Left hindlimb (tissue), 1 donor: ENCODE results near the gene IL17RE.
"Not testable (repeated sequence)": the region's sequence is repeated elsewhere in the genome, so short reads cannot be mapped to it uniquely, and the experiment has no call there.

ENCODE experiments used
- DNase-seq: peaks from one replicate; pipeline ENCODE4 v3.0.0-alpha.2; 2018

Gene IL17RE, protein sequence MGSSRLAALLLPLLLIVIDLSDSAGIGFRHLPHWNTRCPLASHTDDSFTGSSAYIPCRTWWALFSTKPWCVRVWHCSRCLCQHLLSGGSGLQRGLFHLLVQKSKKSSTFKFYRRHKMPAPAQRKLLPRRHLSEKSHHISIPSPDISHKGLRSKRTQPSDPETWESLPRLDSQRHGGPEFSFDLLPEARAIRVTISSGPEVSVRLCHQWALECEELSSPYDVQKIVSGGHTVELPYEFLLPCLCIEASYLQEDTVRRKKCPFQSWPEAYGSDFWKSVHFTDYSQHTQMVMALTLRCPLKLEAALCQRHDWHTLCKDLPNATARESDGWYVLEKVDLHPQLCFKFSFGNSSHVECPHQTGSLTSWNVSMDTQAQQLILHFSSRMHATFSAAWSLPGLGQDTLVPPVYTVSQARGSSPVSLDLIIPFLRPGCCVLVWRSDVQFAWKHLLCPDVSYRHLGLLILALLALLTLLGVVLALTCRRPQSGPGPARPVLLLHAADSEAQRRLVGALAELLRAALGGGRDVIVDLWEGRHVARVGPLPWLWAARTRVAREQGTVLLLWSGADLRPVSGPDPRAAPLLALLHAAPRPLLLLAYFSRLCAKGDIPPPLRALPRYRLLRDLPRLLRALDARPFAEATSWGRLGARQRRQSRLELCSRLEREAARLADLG

DNA sequence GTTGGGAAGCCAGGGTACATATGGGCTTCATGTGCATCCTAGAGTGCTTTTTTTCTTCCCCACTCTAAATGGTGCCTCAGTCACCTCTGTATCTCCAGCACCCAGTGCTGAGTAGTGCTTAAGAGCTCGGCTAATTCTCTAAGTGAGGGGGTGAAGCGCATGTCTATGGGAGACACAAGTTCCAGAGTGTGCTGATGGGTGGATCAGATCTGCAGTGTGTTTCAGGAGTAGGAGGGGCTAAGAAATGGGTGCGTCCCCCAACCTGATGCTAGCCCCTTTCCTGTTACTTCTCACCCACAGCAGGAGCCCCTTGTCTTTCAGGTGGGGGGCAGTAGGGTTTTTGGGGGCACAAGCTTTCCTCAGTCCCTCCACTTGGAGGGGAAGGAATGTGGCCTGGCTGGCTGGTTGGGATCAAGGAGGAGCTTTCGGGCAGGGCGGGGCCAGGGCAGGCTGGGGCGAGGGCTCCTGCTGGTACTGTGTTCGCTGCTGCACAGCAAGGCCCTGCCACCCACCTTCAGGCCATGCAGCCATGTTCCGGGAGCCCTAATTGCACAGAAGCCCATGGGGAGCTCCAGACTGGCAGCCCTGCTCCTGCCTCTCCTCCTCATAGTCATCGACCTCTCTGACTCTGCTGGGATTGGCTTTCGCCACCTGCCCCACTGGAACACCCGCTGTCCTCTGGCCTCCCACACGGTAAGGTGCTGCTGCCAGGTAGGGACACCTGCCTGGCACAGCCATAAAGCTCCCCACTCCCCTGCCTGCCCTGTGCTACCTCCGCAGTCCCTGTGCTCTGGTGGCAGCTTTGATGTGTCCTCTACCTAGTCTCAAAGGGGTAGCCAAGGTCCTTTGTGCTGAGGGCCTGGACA, at the start of gene IL17RE:
Gene IL17RE, plus strand, starts transcription at position 477 of the 866 bp plus-strand sequence. Its CDS starts 85 bp downstream, at position 562.
- no peak for DNase-seq

DNA sequence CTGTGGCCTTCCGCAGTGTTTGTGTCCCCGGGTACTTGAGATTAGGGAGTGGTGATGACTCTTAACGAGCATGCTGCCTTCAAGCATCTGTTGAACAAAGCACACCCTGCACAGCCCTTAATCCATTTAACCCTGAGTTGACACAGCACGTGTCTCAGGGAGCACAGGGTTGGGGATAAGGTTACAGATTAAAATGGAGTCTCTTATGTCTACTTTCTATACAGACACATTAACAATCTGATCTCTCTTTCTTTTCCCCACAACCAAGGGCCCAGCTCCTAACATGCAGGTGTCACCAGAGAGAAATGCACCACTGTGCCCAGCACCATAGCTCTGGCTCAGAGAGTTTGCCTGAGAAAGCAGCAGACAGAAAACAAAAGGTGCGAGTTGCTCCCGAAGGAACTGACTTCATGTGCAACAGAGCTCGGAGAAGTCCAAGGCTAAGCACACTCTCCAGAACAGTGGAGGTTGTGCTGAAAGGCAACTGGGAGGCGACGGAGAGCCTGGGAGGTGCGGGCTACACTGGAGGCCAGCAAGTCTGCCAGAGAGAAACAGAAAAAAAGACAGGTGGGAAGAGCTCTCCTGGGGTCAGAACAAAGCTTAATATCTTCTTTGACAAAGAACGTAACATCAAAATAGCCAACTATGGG, 48.2 kb upstream of the IL17RE start:
- DNase-seq = not testable (repeated sequence)

DNA sequence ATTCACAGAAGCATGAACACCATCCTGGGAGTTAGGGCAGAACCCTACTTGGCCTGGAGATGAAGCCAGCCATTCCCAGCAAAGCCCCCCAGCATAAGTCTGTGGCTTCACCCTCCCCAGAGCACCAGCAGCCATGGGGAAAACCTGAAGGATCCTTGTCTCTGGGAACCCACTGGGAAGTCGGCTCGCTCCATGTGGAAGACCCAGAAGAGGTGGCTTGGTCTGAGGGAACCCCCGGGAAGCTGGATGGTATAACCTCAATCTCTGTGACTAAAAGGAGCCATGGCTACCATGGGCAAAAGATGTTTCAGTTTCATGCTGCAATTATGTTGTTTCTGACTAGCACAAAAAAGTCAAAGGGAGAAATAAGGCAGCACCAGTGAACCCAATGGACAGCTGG, 47.1 kb upstream of the IL17RE start:
- no peak for DNase-seq

DNA sequence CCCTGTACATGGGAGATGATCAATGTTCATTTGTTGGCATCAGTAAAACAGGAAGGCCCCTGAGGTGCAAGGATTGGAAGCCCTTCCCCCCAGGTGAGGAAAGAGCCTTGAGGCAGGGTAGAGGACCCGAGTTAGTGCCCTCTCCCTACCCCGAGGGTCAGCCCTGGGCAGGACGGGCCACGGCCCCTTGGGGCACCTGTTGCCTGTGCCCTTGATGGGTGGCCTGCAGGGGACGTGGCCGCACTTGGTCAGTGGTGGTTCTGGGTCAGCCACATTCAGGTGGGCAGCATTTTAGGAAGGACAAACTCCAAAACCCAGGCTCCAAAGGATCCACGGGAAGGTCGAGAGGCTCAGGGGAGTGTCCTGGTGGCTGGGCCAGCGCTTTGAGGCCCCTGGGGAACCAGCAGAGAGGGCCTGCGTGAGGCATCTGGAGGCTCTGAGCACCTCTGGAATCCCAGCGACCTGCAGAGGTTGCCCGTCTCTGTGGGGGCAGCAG, 43.1 kb upstream of the IL17RE start:
- DNase-seq = no peak

DNA sequence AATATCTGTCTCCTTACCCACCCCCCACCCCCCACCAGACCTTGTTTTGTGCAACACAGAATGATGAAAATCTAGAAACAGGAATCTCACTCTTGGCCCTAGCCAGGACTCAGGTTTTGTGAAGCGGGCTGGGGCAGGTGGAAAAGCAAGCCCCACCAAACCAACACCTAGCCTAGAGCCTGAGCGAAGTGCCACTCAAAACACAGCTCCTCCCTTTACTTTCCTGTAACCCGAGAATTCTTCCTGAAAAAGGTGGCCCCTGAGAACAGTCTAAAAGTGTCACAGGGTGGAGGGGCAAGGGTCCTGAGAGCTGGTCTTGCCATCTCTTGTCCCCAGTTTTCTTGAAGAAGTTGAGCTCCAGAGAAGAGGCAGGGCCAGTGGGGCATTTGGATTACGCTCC, 41.4 kb upstream of the IL17RE start:
- DNase-seq = no peak

DNA sequence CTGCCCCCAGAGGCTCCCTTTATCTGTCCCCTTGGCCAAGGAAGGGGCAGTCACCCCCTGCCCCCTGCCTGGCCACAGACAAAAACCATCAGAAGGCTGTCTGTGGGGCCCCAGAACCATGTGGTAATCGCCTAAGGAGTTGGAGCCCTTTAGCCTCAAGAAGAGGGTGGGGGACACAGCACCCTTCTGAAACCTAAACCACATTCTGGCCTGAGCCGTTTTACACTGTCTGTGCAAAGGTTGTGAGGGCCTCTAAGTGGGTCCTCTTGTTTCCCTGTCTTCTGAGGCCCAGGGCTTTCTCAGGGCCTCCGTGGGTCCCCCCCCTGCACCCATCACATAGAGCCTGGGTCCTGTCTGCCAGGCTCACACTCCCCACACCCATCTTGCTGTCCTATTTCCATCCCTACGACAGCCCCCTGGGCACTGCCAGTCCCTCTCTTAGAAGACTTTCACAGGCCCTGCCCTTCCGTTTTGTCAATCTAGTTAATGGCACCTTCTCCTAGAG, 41.0 kb upstream of the IL17RE start:
- no peak for DNase-seq

DNA sequence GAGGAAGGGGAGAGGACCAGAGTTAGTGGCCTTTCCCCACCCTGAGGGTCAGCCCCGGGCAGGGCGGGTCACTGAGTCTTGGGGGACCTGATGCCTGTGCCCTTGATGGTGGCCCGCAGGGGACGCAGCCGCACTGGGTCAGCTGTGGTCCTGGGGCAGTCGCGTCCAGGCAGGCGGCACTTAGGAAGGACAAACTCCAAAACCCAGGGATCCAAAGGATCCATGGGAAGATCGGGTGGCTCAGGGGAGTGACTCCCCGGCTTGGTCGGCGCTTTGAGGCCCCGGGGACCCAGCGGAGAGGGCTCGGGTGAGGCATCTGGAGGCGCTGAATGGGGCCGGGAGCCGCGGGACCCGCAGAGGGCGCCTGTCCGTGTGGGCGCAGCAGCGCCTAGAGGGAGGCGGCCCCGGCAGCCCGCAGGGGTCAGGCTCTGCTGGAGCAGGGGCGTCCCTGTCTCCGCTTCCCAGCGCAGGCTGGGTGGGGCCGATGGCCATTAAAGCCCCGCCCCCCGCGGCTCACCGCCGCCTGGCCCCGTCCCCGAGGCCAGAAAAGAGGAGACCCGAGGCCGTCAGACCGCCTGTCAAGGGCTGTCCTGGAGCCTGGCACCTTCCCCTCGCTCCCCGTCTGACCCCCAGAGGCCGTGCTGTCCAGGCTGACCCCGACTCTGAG, 40.1 kb upstream of the IL17RE start:
- peak; percentile 72 for DNase-seq

DNA sequence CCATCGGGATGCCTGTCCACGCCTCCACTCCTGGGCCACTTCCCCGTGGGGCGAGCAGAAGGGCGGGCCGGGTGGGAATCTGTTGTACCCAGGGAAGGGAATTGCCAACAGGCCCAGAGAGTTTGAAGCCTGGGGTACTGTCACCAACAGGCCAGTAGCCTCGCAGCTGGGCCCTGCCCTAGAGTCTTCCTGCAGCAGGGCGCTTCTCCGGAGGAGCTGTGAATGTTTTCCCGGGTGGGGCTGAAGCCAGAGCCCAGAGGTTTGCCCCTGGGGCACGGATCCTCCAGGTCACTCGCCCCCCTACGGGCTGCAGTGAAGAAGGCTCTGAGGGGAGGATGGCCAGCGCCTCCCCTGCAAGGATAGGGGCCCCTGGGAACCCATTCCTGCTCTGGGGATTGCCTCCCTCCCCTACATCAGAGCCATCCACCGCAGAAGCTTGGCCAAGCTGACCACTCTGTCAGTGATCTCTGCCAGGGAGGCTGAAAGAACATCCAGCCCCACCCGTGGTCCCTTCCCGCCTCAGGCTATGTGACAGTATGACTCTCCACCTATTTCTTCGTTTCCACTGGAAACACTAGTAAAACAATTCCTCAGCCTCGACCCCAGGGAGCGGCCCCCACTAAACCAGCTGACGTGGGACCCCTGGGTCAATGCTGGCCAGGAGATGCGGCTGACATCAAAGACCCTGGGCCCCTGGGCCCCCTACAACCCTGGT, 39.4 kb upstream of the IL17RE start:
- DNase-seq = no peak

DNA sequence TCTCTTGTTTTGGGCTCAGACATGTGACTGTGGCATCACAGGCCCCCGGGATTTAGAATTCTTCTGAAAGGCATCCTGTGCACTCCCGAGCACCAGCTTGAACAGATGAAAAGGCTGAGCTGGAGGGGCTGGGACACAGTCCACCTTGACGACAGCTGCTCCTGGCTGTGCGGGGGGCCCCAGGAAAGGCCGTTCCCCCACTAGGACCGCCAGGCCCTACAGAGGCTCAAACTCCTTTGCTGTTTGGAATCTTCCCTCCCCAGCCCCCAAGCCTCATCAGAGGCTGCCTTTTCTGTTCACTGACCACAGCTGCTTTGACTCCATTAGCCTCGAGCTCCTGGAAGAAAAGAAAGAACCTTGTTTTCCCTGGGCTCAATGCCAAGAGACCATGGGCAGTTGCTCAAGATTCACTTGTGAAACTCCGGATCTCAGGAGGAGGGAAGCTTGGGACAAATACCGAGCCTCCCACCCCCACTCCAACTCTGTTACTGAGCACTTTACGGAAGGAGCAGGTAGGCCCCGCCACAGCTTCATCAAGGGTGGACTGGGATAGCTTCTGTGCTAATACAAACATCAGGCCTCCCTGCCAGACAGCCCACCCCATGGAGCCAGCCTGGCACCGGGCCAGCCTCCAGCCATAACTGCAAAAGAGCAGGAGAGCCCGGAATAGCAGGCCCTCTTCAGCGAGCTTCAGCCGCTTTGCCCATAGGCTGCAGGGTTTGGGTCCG, 38.3 kb upstream of the IL17RE start:
- peak; percentile 73 for DNase-seq

DNA sequence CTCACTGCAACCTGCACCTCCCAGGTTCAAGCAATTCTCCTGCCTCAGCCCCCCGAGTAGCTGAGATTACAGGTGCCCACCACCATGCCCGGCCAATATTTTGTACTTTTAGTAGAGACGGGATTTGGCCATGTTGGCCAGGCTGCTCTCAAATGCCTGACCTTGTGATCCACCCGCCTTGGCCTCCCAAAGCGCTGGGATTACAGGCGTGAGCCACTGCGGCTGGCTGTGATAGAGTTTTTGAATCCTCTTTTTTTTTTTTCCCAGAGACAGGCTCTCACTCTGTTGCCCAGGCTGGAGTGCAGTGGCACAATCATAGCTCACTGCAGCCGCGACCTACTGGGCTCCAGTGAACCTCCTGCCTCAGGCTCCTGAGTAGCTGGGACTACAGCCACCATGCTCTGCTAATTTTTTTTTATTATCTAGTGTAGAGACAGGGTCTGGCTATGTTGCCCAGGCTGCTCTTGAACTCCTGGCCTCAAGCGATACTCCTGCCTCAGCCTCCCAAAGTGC, 37.5 kb upstream of the IL17RE start:
- not testable (repeated sequence) for DNase-seq

DNA sequence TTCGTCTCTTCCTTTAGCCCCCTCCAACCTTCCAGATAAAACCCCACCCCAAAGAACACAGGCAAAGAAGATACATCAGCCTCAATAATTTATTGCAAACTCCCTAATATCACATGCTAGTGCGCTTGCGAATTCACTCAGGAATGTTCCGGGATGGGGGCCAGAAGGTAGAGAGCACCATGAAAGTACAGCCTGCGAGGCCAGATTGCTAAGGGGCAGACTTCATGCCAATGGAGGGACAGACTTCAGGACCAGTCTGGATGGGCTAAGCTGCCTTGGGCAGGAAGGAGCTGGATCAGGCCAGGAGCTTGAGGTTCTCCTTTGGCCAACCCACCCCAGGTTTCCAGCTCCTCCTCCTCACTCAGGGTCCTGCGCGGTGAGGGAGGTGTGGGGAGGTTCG, 36.0 kb upstream of the IL17RE start:
- no peak for DNase-seq

DNA sequence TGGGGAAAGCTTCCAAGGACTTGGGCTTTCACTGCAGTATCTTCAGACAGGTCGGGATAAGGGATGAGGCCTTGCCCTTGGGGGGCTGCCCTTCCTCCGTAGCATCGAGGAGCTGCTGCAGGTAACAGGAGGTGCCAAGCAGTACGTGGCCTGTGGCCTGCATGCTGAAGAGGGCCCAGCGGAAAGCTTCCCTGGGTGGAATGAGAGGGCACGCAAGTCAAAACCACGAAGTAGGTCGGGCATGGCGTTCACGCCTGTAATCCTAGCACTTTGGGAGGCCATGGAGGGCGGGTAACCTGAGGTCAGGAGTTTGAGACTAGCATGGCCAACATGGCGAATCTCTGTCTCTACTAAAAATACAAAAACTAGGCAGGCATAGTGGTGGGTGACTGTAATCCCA, 35.5 kb upstream of the IL17RE start:
- DNase-seq = no peak

DNA sequence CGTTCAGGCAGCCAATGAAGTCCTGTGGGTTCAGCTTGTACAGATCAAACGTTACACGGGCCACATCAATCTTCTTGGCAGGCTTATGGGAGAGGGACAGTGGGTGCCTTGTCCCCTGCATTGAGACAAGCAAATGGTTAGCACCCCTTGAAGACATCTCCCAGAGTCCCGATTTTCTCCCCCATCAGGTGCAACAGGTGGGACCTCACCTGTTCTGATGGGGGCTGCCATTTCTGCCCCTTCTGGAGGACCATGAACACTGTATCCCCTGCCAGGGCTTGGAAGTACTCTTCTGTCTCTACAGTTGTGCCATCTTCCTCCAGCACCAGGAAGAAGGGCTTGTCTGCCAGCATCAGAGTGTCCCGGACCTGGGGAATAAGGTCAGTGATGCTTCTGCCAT, 32.7 kb upstream of the IL17RE start:
- no peak for DNase-seq

DNA sequence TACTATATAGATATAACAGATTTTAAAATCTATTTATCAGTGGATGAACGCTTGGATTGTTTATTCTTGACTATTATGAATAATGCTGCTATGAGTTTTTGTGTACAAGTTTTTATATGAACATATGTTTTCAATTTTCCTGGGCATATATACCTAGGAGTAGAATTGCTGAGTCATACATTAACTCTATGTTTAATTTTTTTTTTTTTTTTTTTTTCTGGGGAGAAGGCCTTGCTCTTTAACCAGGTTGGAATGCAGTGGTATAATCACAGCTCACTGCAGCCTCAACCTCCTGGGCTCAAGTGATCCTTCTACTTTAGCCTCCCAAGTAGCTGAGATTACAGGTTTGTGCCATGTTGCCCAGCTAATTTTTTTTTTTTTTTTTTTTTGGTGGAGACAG, 31.7 kb upstream of the IL17RE start:
- DNase-seq = no peak

DNA sequence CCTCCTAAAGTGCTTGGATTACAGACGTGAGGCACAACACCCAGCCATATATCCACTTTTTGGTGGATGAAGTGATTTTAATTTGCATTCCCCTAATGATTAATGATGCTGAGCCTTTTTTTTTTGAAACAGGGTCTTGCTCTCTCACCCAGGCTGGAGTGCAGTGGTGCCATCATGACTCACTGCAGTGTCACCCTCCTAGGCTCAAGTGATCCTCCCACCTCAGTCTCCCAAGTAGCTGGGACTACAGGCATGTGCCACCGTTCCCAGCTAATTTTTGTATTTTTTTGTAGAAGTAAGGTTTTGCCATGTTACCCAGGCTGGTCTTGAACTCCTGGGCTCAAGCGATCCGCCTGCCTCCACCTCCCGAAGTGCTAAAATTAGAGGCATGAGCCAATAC, 30.6 kb upstream of the IL17RE start:
- DNase-seq = not testable (repeated sequence)

DNA sequence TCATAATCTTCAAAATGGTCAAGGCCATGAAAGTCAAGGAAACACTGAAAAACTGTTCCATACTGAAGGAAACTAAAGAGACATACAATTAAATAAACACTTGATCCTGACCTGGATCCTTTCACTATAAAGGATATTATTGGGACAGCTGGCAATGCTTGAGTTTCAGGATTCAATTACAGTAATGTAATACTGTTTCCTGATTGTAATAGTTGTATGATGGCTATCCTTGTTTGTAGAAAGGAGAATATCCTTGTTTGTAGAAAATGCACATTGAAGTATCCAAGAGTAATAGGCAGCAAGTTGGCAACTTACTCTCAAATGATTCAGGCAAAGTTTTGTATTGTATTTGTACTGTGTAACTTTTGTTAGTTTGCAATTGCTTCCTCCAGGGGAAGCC, 27.2 kb upstream of the IL17RE start:
- DNase-seq = no peak

DNA sequence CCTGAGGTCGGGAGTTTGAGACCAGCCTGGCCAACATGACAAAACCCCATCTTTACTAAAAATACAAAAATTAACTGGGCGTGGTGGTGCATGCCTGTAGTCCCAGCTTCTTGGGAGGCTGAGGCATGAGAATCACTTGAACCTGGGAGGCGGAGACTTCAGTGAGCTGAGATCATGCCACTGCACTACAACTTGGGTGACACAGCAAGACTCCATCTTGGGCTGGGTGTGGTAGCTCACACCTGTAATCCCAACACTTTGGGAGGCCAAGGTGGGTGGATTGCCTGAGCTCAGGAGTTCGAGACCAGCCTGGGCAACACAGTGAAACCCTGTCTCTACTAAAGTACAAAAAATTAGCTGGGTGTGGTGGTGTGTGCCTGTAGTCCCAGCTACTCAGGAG, 26.4 kb upstream of the IL17RE start:
- not testable (repeated sequence) for DNase-seq

DNA sequence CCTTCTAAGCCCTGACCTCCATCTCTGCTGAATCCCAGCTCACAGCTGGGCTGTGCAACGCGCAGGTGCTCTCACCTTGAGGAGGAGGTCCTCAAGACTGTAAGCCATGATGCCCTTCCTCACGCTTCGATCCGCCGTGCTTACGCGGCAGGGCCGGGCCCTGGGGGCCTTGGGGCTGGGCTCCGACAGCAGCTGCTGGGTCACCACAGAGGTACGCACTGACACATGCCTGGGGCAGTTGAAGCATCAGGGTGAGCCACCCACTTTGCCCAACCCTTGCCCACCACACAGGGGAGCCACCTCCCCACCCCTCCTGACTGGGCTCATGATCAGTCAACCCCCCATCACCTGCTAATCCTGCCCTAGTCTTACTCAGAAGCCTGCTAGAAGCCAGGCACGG, 25.7 kb upstream of the IL17RE start:
- no peak for DNase-seq

DNA sequence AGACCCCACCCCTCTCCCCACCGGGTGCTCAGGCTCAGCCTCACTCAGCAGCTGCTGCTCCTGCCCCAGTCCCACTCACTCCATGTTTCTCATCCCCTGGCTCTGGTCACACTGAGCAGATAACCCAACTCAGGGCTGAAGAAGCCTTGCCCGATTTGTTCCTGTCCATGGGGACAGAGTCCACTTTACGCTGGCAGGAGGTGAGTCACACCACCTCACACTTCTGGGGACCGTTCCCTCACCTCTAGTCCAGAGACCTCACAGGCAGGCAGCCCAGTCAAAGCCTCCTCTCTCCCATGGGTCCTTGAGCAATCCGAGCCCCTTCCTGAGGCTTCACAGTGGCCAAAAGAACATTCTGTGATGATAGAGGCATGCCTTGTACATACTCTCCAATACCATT, 23.9 kb upstream of the IL17RE start:
- DNase-seq = no peak

DNA sequence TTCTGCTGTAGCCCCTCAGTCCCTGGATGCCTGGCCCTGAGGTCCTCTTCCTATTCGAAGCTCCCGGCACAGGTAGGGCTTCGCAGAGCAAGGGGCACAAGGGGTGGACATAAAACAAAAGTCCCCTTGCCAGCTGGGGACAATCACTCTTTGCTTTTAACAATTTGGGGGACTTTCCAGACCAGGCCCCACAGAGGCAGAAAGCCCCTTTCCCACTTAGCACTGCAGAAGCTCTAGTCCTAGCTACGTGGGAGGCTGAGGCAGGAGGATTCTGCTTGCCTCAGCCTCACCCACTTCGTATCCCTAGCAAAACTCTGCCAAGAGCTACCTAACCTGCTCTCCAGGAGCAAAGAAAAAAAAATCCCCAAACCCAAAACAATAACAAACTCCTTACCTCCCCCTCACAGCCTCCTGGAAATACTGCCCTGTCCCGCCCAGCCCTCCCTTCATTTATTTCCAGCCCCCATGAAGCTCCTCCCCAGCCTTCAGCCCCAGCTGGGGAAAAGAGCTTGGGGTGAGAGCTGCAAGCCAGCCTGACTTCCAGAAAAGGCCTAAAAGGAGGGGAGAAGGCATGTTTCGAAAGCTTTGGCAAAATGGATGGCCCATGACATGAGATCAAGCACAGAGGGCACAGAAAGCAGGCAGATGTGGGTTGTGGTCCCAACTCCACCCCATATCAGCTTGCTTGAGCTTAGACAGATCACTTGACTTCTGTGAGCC, 22.7 kb upstream of the IL17RE start, which contains the start of gene CIDEC:
Gene CIDEC, minus strand, starts transcription at position 424 of the 720 bp plus-strand sequence. CDS start 1,767 bp downstream, outside the sequence.
- no peak for DNase-seq
